AG04450 (cell line): Measurements from ENCODE around the gene TRMT112. TPM values are rescaled to one million over a fixed set of nuclear protein-coding genes. Genes with fewer than 3 reads are reported as not detected.

Experiments used
- CTCF ChIA-PET: fragments of 300-600, 350-600 bp; formaldehyde crosslinking; extraction: SDS; loops from one replicate; lab custom pipeline; 2022; ENCODE audit warnings: antibody characterized with exemption, inconsistent platforms; lab: Charles Lee
- POLR2A ChIA-PET: fragments of 350-600 bp; formaldehyde crosslinking; extraction: SDS; loops from one replicate; lab custom pipeline; 2021; ENCODE audit warnings: antibody characterized with exemption, inconsistent platforms; lab: Yijun Ruan, JAX
- DNase-seq: peaks from one replicate; pipeline ENCODE4 v3.0.0-alpha.2; 2011; ENCODE audit warnings: low read depth, low spot score
- H3K27ac ChIP-seq: one replicate; pipeline ENCODE4 v1.5.1; 2012; ENCODE audit warnings: low read depth, low read length, control low read depth
- H3K27me3 ChIP-seq: one replicate; pipeline ENCODE4 v1.6.0; 2012; ENCODE audit warnings: low read length; ENCODE audit not compliant: control insufficient read depth, insufficient read depth
- H3K4me3 ChIP-seq: 2 replicates; pipeline ENCODE4 v1.5.1; 2011; ENCODE audit warnings: mild to moderate bottlenecking, low read depth, low read length, control low read depth
- H3K9me3 ChIP-seq: 2 replicates; pipeline ENCODE4 v1.5.1; 2012; ENCODE audit warnings: low read length; ENCODE audit not compliant: control insufficient read depth, insufficient read depth
- CTCF ChIP-seq: IDR thresholded peaks from 2 replicates; pipeline ENCODE4 v1.5.1; 2011; ENCODE audit warnings: low read depth, low read length, control low read depth, inconsistent platforms
- polyA plus RNA-seq: library from polyadenylated mRNA; depleted of rRNA; stranded (reverse); fragments of >200 nt; gene quantifications from 2 replicates; pipeline ENCODE4 v1.2.3, GENCODE V29; 2011

The TRMT112 gene
- polyA plus RNA-seq, 1 experiment: 194 TPM

GRCh38 chr11:64283092-64283491 lies 34.3 kb downstream of the TRMT112 start:
- H3K27me3 ChIP-seq: no peaks in the 10 kb centered on the region
- H3K4me3 ChIP-seq: no peak overlapping the region
- no peaks in the 10 kb centered on the region for H3K9me3 ChIP-seq
- CTCF ChIA-PET: interaction anchor here (3.5 to 12.0 kb wide), 2 partner anchors 20 to 72 kb away, joined by 11 to 124 read pairs; partner anchors contain the start of gene CATSPERZ
- no peak for TF ChIP-seq CTCF
- H3K27ac ChIP-seq: no peak overlapping the region
- POLR2A ChIA-PET: interaction anchor here (0.9 to 3.7 kb wide), 2 partner anchors 12 to 42 kb away, joined by 3 to 28 read pairs; partner anchors contain the start of gene FKBP2
- no peak for DNase-seq

GRCh38 chr11:64281957-64282770 lies 35.2 kb downstream of the TRMT112 start:
- ChIA-PET CTCF (interaction anchor here (0.6 to 12.0 kb wide), 3 partner anchors 20 to 600 kb away, joined by 3 to 124 read pairs (median 11); partner anchors contain the start of gene CATSPERZ), POLR2A (interaction anchor here (0.6 kb wide), 2 partner anchors 12 to 112 kb away, joined by 6 to 10 read pairs; no protein-coding TSS in a partner anchor)
- TF ChIP-seq CTCF: no peak
- Histone ChIP-seq H3K4me3 (no peak overlapping the region), H3K9me3 (no peaks in the 10 kb centered on the region), H3K27me3 (no peaks in the 10 kb centered on the region), H3K27ac (no peak overlapping the region)
- no peak for DNase-seq

- DNase-seq: no peak
- Histone ChIP-seq H3K9me3 (no peaks in the 10 kb centered on the region), H3K4me3 (no peak overlapping the region), H3K27ac (no peak overlapping the region), H3K27me3 (no peaks in the 10 kb centered on the region)
- ChIA-PET POLR2A (no interaction called here), CTCF (interaction anchor here (1.8 kb wide), 1 partner anchor 26 kb away, joined by 13 read pairs; no protein-coding TSS in a partner anchor)
- no peak for TF ChIP-seq CTCF
Observed at GRCh38 chr11:64278576-64279190, 38.7 kb downstream of the TRMT112 start.

- Histone ChIP-seq H3K27ac (no peak overlapping the region), H3K27me3 (no peaks in the 10 kb centered on the region), H3K4me3 (no peak overlapping the region), H3K9me3 (no peaks in the 10 kb centered on the region)
- DNase-seq: no peak
- POLR2A ChIA-PET: no interaction called here
- TF ChIP-seq CTCF: no peak
- CTCF ChIA-PET: interaction anchor here (0.6 to 1.5 kb wide), 4 partner anchors 16 to 36 kb away, joined by 3 to 11 read pairs (median 5); partner anchors contain the start of gene FKBP2
Observed at GRCh38 chr11:64276653-64277431, 40.5 kb downstream of the TRMT112 start.
